ENCODE results near the gene HSF2.

GRCh38 chr6:122352981-122353664 is 46.3 kb upstream of the HSF2 start:
- TF ChIP-seq, protein P1, sequence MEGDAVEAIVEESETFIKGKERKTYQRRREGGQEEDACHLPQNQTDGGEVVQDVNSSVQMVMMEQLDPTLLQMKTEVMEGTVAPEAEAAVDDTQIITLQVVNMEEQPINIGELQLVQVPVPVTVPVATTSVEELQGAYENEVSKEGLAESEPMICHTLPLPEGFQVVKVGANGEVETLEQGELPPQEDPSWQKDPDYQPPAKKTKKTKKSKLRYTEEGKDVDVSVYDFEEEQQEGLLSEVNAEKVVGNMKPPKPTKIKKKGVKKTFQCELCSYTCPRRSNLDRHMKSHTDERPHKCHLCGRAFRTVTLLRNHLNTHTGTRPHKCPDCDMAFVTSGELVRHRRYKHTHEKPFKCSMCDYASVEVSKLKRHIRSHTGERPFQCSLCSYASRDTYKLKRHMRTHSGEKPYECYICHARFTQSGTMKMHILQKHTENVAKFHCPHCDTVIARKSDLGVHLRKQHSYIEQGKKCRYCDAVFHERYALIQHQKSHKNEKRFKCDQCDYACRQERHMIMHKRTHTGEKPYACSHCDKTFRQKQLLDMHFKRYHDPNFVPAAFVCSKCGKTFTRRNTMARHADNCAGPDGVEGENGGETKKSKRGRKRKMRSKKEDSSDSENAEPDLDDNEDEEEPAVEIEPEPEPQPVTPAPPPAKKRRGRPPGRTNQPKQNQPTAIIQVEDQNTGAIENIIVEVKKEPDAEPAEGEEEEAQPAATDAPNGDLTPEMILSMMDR (IDR thresholded peaks at IDR 0.05), result no peak
- no peak for TF ChIP-seq POLR2A (IDR thresholded peaks at IDR 0.05)

Data from thyroid gland (tissue), 4 donors.